Activated T-cell treated with anti-CD3 and anti-CD28 coated beads for 24 hours (primary cell): ENCODE data around the gene MCC.

ENCODE experiments used
- DNase-seq: peaks from one replicate; pipeline ENCODE4 v3.0.0-alpha.2; 2020; ENCODE audit warnings: low read depth

MCC gene

GRCh38 chr5:113364466-113364865 lies 123.8 kb downstream of the MCC start:
- no peak for DNase-seq

- DNase-seq, result no peak
Observed at GRCh38 chr5:113361701-113362100, 126.6 kb downstream of the MCC start.

GRCh38 chr5:113359419-113359818 lies 128.8 kb downstream of the MCC start:
- no peak for DNase-seq

- DNase-seq, result no peak
Observed at GRCh38 chr5:113358696-113359095, 129.6 kb downstream of the MCC start.

- DNase-seq, result no peak
Observed at GRCh38 chr5:113357696-113358476, 130.4 kb downstream of the MCC start.

- DNase-seq, result no peak
Observed at GRCh38 chr5:113356487-113356886, 131.8 kb downstream of the MCC start.

- no peak for DNase-seq
Observed at GRCh38 chr5:113354055-113354454, 134.2 kb downstream of the MCC start.

GRCh38 chr5:113347572-113347971 lies 140.7 kb downstream of the MCC start:
- DNase-seq, result no peak

- no peak for DNase-seq
Observed at GRCh38 chr5:113344973-113345940, 143.0 kb downstream of the MCC start.

- DNase-seq, result no peak
Observed at GRCh38 chr5:113343343-113343742, 144.9 kb downstream of the MCC start.

- no peak for DNase-seq
Observed at GRCh38 chr5:113340537-113340936, 147.7 kb downstream of the MCC start.

- no peak for DNase-seq
Observed at GRCh38 chr5:113338628-113339027, 149.6 kb downstream of the MCC start.

- DNase-seq, result no peak
Observed at GRCh38 chr5:113337515-113338415, 150.5 kb downstream of the MCC start.

GRCh38 chr5:113336975-113337374 lies 151.3 kb downstream of the MCC start:
- DNase-seq, result no peak

GRCh38 chr5:113333411-113333810 lies 154.8 kb downstream of the MCC start:
- no peak for DNase-seq

GRCh38 chr5:113331209-113331551 lies 157.1 kb downstream of the MCC start:
- no peak for DNase-seq

GRCh38 chr5:113330533-113331208 lies 157.6 kb downstream of the MCC start:
- no peak for DNase-seq

- no peak for DNase-seq
Observed at GRCh38 chr5:113329981-113330380, 158.3 kb downstream of the MCC start.

GRCh38 chr5:113325054-113325453 lies 163.2 kb downstream of the MCC start:
- DNase-seq, result no peak

GRCh38 chr5:113321276-113321675 lies 167.0 kb downstream of the MCC start:
- no peak for DNase-seq

- no peak for DNase-seq
Observed at GRCh38 chr5:113320273-113320780, 167.9 kb downstream of the MCC start.
